AG04450 (cell line): Measurements from ENCODE around the gene DCAF15. TPM values are rescaled to one million over a fixed set of nuclear protein-coding genes. Genes with fewer than 3 reads are reported as not detected.

Experiments
- CTCF ChIA-PET: fragments of 300-600, 350-600 bp; formaldehyde crosslinking; extraction: SDS; loops from one replicate; lab custom pipeline; 2022; ENCODE audit warnings: antibody characterized with exemption, inconsistent platforms; lab: Charles Lee
- POLR2A ChIA-PET: fragments of 350-600 bp; formaldehyde crosslinking; extraction: SDS; loops from one replicate; lab custom pipeline; 2021; ENCODE audit warnings: antibody characterized with exemption, inconsistent platforms; lab: Yijun Ruan, JAX
- DNase-seq: peaks from one replicate; pipeline ENCODE4 v3.0.0-alpha.2; 2011; ENCODE audit warnings: low read depth, low spot score
- H3K27ac ChIP-seq: one replicate; pipeline ENCODE4 v1.5.1; 2012; ENCODE audit warnings: low read depth, low read length, control low read depth
- H3K27me3 ChIP-seq: one replicate; pipeline ENCODE4 v1.6.0; 2012; ENCODE audit warnings: low read length; ENCODE audit not compliant: control insufficient read depth, insufficient read depth
- H3K4me3 ChIP-seq: 2 replicates; pipeline ENCODE4 v1.5.1; 2011; ENCODE audit warnings: mild to moderate bottlenecking, low read depth, low read length, control low read depth
- H3K9me3 ChIP-seq: 2 replicates; pipeline ENCODE4 v1.5.1; 2012; ENCODE audit warnings: low read length; ENCODE audit not compliant: control insufficient read depth, insufficient read depth
- CTCF ChIP-seq: IDR thresholded peaks from 2 replicates; pipeline ENCODE4 v1.5.1; 2011; ENCODE audit warnings: low read depth, low read length, control low read depth, inconsistent platforms
- polyA plus RNA-seq: library from polyadenylated mRNA; depleted of rRNA; stranded (reverse); fragments of >200 nt; gene quantifications from 2 replicates; pipeline ENCODE4 v1.2.3, GENCODE V29; 2011

Gene DCAF15
- polyA plus RNA-seq, 1 experiment, result 6.1 TPM

GRCh38 chr19:13955662-13956364, 3.5 kb downstream of the DCAF15 start:
- DNase-seq, result no peak
- no peak for TF ChIP-seq CTCF
- H3K27me3 ChIP-seq, result no peaks in the 10 kb centered on the region
- H3K9me3 ChIP-seq, result no peaks in the 10 kb centered on the region; the same call in 1 of the 2 replicates
- CTCF ChIA-PET, result interaction anchor here (1.1 kb wide), 1 partner anchor 75 kb away, joined by 3 read pairs; no protein-coding TSS in a partner anchor
- POLR2A ChIA-PET, result no interaction called here
- H3K4me3 ChIP-seq, result no peak overlapping the region
- no peak overlapping the region for H3K27ac ChIP-seq

GRCh38 chr19:13956365-13956744, 4.0 kb downstream of the DCAF15 start:
- ChIA-PET POLR2A (no interaction called here), CTCF (interaction anchor here (1.1 kb wide), 1 partner anchor 76 kb away, joined by 3 read pairs; no protein-coding TSS in a partner anchor)
- Histone ChIP-seq H3K4me3 (no peak overlapping the region), H3K9me3 (no peaks in the 10 kb centered on the region; the same call in 1 of the 2 replicates), H3K27ac (no peak overlapping the region), H3K27me3 (no peaks in the 10 kb centered on the region)
- TF ChIP-seq CTCF, result no peak
- no peak for DNase-seq

- ChIA-PET POLR2A (no interaction called here), CTCF (interaction anchor here (1.1 kb wide), 1 partner anchor 76 kb away, joined by 3 read pairs; no protein-coding TSS in a partner anchor)
- no peak overlapping the region for H3K27ac ChIP-seq
- no peaks in the 10 kb centered on the region for H3K27me3 ChIP-seq
- DNase-seq, result no peak
- no peak overlapping the region for H3K4me3 ChIP-seq
- no peak for TF ChIP-seq CTCF
- H3K9me3 ChIP-seq, result no peaks in the 10 kb centered on the region; the same call in 1 of the 2 replicates
Measured at GRCh38 chr19:13957051-13957450, 4.7 kb downstream of the DCAF15 start.

- ChIA-PET POLR2A (no interaction called here), CTCF (no interaction called here)
- H3K27me3 ChIP-seq, result no peaks in the 10 kb centered on the region
- no peak for TF ChIP-seq CTCF
- H3K4me3 ChIP-seq, result no peak overlapping the region
- H3K27ac ChIP-seq, result no peak overlapping the region
- H3K9me3 ChIP-seq, result no peaks in the 10 kb centered on the region; the same call in 1 of the 2 replicates
- DNase-seq, result no peak
Measured at GRCh38 chr19:13958043-13958442, 5.7 kb downstream of the DCAF15 start.
